ENCODE measurements around the gene SARDH.

DNA sequence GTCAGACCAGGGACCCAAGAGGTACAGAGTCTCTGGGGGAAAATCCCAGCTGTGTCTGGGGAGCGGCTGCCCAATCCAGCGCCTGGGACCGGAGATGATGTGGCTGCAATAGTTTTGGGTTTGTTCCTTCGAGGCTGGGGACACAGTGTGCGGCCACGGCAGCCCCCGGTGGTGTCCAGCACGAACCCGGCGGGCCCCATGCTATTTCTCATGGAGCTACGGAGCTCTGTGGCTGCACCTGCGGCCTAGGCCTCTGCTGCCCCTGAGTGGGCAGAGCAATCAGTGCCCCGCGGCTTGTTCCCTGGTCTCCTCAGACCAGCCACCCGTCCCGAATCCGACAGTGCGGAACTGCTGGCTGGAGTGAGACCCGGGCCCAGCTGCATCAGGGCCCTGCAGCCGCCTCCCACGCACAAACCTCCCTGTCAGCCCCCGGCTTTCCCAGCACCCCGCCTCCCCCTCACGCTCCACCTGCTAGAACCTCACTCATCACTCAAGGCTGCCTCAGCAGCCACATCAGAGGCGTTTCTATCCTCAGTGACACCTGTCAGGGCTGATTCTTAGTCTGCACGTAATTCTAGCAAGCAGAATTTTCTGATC lies 29.0 kb downstream of the SARDH start:
- TF ChIP-seq POLR2AphosphoS5 (IDR thresholded peaks at IDR 0.05) = peak; percentile 77
- TF ChIP-seq, protein P1, sequence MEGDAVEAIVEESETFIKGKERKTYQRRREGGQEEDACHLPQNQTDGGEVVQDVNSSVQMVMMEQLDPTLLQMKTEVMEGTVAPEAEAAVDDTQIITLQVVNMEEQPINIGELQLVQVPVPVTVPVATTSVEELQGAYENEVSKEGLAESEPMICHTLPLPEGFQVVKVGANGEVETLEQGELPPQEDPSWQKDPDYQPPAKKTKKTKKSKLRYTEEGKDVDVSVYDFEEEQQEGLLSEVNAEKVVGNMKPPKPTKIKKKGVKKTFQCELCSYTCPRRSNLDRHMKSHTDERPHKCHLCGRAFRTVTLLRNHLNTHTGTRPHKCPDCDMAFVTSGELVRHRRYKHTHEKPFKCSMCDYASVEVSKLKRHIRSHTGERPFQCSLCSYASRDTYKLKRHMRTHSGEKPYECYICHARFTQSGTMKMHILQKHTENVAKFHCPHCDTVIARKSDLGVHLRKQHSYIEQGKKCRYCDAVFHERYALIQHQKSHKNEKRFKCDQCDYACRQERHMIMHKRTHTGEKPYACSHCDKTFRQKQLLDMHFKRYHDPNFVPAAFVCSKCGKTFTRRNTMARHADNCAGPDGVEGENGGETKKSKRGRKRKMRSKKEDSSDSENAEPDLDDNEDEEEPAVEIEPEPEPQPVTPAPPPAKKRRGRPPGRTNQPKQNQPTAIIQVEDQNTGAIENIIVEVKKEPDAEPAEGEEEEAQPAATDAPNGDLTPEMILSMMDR (IDR thresholded peaks at IDR 0.05; ENCODE audit: poor library complexity, severe bottlenecking) = peak; percentile 34
- no peak for TF ChIP-seq RAD21 (conservative IDR thresholded peaks at IDR 0.05)

Data from neural cell (in vitro differentiated cells).